ENCODE measurements around the gene QRSL1.

DNA sequence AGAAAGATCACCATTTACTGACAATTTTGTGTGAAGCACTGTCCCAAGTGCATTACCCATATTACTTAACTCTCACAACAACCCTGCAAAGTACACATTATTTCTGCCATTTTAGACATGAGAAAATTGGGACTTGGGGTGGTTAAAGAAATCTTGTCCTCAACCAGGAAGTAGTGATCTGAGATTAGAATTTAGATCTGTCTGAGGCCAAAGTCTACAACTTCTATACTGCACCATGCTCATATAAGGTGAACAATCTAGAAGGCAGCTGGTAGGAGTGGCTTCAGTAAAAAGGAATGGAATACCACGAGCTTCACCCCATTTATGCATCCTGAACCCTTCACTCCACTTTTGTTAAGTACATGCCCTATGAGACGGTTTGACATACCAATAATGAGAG lies 87.6 kb downstream of the QRSL1 start:
- TF ChIP-seq CTCF (IDR thresholded peaks at IDR 0.05; ENCODE audit: extremely low read depth in 1 of 2, insufficient read depth in 1 of 2, low read depth in 1 of 2, low read length in 2 of 2) (no peak), EZH2 (IDR thresholded peaks at IDR 0.05; ENCODE audit: borderline replicate concordance, low read depth, low read length, severe bottlenecking) (no peak), MYC (IDR thresholded peaks at IDR 0.05; ENCODE audit: low read depth, low read length) (no peak), POLR2AphosphoS5 (IDR thresholded peaks at IDR 0.05; ENCODE audit: insufficient read depth, low read depth, low read length) (no peak)

Data from endothelial cell of umbilical vein (primary cell).